HG02981 (cell line): Measurements from ENCODE around the gene SAMM50.

Source experiments
- ATAC-seq: cut with Tn5 transposase; IDR thresholded peaks from one replicate; pipeline ENCODE4 v1.9.1; 2021; ENCODE audit warnings: mild to moderate bottlenecking, moderate library complexity; ENCODE audit not compliant: unreplicated experiment

The SAMM50 gene

DNA sequence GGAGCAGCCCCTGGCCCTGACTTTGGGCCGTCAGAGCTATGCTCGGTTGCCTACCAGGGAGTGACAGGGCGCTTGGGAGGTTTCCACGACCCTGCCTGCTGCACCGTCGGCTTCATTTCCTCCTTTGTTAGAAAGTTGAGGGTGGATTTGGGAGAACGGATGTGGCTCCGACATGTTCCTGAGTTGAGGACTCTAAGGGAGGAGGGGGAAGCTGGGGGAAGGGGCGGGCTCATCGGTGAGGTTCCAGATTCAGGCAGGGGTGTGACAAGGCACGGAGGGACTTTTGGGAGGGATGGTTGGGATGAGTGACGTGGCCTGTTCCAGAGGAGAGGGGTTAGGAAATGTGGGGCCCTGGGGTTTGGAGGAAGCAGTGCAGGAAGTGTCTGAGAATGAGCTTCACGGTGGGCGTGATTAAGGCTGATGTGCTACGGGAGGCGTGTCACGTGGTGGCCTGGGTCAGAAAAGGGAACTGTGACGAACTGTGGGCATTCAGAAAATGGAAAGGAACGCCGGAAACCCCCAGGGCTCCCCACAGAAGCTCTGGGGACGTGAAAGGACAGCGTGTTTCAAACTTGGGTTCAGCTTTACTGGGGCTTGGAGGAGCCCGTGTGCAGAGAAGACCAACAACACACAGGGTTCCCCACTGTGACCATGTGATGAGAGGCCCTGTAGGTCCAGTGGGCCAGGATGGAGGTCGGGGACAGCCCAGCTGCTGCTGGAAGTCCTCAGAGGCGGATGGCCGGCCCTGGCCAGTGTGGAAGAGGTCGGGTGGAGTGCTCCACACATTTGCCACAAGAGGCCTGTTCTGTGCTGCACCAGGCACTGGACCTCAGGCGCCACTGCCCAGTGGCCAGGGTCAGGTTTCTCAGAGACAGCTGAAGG is 71.6 kb downstream of the SAMM50 start:
- ATAC-seq: peak; percentile 47

DNA sequence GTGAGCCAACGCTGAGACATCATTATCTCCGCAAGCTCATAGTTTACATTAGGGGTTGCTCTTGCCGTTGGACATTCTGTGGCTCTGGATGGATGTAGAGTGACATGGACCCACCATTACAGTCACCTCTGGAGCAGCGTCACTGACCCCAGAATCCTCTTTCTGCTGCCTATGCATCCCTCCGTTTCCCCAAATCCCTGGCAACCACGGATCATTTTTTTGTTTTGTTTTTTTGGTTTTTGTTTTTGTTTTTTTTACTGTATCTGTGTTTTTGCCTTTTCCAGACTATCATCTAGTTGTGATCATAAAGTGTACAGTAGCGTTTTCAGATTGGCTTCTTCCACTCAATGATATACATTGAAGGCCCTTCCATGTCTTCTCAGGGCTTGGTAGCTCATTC is 72.8 kb downstream of the SAMM50 start:
- ATAC-seq: no peak

DNA sequence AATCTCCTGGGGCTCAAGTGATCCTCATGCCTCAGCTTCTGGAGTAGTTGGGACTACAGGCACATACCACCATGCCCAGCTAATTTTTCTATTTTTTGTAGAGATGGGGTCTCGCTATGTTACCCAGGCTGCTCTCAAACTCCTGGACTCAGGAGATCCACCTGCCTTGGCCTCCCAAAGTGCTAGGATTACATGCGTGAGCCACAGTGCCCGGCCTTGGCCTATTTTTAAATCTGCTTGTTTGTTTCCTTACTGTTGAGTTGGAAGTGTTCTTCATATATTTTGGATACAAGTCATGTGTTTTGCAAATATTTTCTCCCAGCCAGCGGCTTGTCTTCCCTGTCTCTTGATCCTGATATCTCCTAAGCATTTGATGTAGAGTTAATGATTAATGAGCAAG is 73.8 kb downstream of the SAMM50 start:
- no peak for ATAC-seq

DNA sequence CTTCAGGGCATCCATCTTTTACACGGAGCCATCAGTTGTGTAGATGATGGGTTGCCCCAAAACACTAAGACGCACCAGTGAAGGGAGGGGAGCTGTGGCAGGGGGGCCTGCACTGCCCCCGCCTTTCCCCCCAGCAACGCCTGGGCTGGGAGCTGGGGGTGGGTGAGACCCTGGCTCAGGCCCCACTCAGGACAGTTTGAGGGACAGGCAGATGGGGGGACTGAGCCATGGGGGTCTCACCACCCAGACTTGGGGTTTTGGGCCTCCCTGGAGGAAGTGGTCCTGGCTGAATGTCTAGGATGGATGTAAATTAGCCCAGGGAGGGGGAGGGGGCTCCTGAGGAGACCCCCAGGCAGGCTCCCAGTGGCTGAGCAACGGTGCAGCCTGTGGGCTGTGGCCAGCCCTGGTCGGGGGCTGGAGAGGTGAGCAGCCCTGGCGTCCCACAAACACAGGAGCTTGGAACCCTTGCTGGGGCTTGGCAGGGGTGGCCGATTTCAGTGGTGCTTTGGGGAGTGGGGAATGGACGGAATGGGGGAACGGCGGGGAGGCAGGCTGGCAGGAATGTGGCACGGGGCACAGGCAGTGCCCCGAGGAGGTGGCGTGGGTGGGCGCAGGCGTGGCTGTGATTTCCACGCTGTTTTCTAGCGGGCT is 74.9 kb downstream of the SAMM50 start:
- no peak for ATAC-seq

DNA sequence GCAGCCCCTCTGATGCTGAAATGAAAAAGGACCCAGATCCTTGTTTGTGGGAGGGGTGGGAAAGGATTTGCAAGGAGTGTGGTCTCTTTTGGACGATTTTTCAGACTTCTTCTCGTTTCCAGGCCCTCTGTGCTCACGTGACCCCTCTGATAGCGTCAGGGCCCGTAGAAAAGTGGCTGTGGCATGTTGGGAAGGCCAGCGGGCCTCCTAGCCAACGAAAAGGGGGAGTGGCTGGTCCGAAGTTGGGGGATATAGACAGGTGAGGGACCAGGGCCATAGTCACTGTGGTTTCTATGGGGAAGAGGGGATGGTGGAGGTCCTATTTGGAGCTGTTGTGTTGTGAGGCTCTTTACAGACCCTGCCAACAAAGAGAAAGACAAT is 75.5 kb downstream of the SAMM50 start:
- ATAC-seq: no peak

DNA sequence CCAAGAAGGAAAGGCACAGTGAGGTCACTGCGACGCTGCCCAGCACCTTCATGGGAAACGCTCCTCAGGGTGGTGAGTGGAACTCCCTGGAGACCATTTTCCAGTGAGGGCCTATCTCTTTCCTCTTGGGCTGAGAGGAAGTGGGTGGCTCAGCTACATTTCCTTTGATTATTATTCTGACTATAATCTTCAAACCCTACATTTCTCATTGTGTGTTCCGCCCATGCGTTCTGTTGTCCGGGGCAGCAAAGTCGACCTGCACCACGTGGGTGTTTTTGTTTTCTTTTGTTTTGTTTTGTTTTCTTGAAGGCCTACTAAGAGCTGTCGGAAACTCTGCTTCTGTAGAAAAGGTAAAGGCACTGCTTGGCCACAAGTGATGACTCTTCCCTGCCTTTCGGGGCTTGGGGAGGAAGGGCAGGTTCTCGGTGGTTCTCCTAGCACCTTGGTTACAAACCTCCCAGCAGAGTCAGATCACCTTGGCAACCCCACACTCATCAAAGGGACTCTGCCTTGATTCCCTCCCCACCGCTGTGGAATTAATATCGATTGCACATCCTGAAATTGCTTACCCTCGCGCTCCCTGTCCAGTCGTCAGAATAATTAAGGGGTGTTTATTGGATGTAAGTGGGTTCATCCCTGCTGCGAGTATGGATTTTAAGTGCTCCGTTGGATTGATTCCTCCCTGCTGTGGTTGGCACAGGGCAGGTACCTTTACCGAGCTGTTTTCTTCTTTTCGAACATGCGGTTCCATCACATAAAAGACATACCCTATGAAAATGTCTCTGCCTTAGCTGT is 76.1 kb downstream of the SAMM50 start:
- ATAC-seq: no peak

DNA sequence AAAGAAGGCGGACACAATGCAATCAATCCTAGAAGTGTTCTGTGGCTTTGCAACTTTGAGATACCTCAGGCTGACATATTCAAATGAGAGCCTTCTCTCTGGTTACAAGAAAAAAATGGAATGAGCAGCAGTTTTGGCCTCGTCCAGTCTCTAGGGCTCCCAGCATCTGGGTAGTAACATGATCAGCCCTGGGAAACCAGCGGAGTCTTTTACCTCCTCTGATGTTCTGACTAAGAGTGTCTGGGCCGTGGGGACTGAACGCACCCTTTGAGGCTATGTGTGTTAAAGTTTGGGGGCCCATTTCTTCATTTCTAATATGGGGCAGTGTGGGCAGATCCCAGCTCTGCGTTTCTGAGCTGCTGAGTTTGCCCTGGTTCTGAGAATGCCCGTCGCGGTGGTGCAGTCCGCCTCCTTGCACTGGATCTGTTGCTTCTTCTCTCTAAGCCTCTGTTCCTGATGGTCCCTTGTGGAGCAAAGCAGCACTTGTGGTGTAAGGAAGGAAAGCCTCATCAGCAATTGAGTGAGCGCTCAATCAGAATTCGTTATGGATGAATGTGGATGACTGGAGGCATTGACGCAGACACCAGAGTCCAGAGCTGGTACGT is 77.0 kb downstream of the SAMM50 start:
- no peak for ATAC-seq

DNA sequence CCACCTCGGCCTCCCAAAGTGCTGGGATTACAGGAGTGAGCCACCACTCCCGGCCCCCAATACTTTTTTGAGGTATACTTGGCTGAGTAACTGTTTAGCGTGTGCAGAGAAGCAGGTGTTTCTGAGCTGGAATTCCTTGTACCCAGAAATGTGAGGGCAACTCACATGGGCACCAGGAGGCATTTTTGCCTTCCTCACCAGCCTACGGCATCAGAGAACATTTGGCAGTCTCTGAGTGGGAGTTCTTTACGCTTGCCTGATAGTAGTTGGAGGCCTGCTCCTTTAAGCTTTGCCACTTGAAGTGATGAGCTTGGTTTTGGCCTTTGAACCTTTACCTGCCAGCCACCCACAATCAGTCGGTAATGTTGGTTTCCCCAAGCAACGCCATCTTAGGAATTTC is 78.0 kb downstream of the SAMM50 start:
- ATAC-seq: no peak

DNA sequence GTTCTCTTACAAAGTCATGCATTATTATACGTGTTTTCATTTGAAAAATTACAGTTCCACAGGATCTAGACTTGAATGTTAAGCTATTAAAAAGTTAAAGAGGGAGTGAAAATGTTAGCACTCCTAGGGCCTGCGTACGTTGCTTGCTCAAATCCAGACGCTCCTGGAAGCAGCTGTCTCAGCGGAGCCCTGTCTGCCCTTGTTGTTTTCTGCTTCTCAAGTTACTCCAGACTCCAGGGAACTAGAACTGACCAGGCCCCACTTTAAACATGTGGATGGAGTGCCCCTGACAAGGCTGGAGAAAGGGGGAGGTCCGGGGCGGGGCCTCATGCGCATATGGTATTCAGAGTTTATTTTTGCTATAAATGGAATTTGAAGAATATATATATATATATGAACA is 78.5 kb downstream of the SAMM50 start:
- no peak for ATAC-seq

DNA sequence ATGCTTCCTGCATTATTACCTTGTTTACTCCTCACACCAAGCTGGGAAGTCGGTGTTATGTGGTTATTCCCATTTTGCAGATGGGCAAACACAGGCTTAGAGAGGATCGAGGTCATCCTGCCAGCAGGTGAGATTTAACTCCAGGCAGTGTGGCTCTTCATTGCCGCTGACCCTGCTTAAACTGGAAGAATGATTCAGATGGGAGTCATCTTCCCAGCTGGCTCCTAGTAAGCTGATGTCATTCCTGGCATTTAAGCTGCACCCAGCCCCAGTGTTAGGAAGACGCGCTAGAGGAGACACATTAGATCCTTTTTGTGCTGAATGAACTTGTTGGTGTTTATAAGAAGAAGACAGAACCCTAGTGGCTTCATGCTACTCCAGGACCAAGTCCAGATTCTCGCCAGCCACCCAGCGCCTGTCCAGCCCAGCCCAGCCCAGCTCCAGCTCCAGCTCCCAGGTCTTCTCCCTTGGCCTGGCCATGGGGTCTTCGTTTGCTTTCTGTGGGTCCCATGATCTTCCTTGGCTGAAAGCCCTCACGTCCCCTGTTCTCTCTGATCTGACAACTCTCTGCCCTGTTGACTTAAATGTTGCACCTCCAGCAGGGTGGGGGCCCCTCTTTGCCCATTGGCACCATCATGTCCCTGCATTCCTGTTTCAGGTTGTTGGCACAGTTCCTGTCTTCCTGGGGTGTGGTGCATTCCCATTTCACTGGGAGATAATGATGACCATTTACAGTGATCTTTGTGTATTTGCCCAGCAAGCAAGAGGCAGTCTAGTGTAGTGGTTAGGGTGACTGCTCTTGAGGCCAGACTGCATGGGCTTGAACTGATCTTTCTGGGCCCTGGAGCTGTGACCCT is 82.5 kb downstream of the SAMM50 start:
- ATAC-seq: no peak

DNA sequence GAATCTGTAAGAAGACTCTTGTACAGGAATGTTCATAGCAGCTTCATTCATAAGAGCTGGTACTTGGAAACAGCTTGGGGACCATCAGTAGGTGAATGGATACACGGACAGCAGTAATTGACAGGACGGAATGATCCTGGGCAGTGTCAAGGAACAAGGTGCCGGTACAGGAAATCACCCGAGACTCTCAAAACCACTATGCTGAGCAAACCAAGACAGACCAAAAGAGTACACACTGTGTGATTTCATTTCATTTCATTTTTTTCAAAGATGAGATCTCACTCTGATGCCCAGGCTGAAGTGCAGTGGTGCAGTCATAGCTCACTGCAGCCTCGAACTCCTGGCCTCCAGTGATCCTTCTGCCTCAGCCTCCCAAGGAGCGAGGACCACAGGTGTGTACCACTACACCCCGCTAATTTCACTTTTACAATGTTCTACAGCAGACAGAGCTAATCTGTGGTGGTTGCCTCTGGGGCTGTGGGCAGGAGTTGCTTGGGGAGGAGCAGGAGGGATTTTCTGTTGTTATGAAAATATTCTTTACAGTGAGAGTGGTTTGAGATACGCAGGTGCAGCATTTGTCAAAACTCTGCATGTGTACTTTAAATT is 84.4 kb downstream of the SAMM50 start:
- no peak for ATAC-seq

DNA sequence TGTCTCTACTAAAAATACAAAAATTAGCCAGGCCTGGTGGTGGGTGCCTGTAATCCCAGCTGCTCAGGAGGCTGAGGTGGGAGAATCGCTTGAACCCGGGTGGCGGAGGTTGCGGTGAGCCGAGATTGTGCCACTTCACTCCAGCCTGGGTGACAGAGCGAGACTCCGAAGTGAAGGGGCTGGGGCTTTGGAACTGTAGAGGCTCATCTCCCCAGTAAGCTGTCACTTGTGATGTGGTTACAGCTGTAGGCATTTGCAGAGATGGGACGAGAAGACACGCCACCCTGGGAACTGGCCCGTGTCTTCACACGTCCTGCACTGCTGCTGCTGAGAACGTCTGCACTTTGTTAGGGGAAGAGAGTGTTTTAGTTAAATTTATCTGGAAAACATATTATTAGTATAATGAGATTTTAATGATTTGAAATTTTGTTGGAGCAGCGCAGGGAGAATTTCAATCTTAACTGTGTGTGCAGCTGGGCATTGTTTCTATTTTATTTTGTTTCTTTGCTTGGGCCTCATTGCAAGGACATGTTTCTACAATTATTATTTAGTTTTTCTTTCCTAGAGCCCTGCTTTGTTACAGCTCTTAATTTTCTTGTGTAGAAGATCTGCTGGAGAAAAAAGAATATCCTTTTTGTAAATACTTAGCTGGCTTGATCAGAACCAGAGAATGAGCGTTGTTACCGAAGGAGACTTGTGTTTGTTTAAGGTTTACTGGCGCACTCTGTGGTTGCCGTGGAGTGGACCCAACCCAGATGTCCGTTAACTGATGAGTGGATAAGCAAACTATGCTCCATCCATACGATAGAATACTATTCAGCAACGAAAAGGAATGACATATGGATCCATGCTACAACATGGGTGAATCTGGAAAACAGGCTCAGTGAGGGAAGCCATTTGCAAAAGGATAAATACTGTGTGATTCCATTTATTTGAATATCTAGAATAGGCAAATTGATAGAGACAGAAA is 87.3 kb downstream of the SAMM50 start:
- ATAC-seq: peak; percentile 67

DNA sequence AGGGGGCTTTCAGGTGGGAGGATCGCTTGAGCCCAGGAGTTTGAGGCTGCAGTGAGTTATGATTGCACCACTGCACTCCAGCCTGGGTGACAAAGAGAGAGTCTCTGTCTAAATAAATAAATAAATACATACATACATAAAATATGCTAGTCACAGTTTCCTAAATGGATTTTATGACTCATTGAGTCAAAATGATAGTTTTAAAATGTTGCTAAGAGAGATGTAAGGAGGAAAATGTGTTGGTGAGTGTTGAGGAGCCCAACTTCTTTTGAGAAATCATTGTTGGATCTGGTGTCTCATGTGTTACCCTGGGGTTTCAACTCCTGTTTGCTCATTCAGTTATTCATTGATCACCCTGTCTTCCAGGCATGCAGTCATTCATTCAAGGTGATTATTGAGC is 89.9 kb downstream of the SAMM50 start:
- ATAC-seq: no peak
